Caco-2 (cell line): ENCODE data around the gene ZBTB38. TPM values are rescaled to one million over a fixed set of nuclear protein-coding genes. Genes with fewer than 3 reads are reported as not detected.

Source experiments
- BruUV-seq: library from RNA; stranded (reverse); fragments of 400-500 nt; replicated peaks from 2 replicates; lab custom pipeline; 2021; lab: Mats Ljungman, UMichigan
- CTCF ChIA-PET: fragments of 300-600 bp; sonication (Branson Sonifier 250); formaldehyde crosslinking; loops from one replicate; lab custom pipeline; 2022; ENCODE audit warnings: antibody characterized with exemption; lab: Charles Lee
- POLR2A ChIA-PET: fragments of 300-600 bp; sonication (Branson Sonifier 250); formaldehyde crosslinking; loops from one replicate; lab custom pipeline; 2022; ENCODE audit warnings: antibody characterized with exemption; lab: Charles Lee
- DNase-seq, 2 experiments: peaks; one replicate each; pipeline versions ENCODE4 v3.0.0 to v3.0.0-alpha.2; 2020 to 2022
- H3K27me3 ChIP-seq: replicated peaks from 2 replicates; pipeline ENCODE4 v1.6.0; 2011; ENCODE audit warnings: low read length; ENCODE audit not compliant: control insufficient read depth, insufficient read depth
- H3K36me3 ChIP-seq: 2 replicates; pipeline ENCODE4 v1.5.1; 2011; ENCODE audit warnings: low read length; ENCODE audit not compliant: control insufficient read depth, insufficient read depth
- H3K4me1 ChIP-seq: fragments of 250-450 bp; sonication (Bioruptor Pico); 2 replicates; pipeline ENCODE4 v1.5.1; 2020; ENCODE audit warnings: mild to moderate bottlenecking
- H3K4me3 ChIP-seq: 2 replicates; pipeline ENCODE4 v1.5.1; 2011; ENCODE audit warnings: low read depth, mild to moderate bottlenecking, control low read depth, low read length
- H3K9me3 ChIP-seq: fragments of 250-450 bp; sonication (Bioruptor Pico); 2 replicates; pipeline ENCODE4 v1.5.1; 2020; ENCODE audit warnings: mild to moderate bottlenecking, moderate library complexity
- H3K27ac Mint-ChIP-seq: one replicate; pipeline ENCODE4 v1.8.0; 2022; ENCODE audit warnings: mixed read lengths; ENCODE audit not compliant: unreplicated experiment
- H3K27me3 Mint-ChIP-seq: one replicate; pipeline ENCODE4 v1.8.0; 2022; ENCODE audit warnings: mixed read lengths; ENCODE audit not compliant: insufficient read depth, unreplicated experiment
- H3K36me3 Mint-ChIP-seq: one replicate; pipeline ENCODE4 v1.8.0; 2022; ENCODE audit warnings: mild to moderate bottlenecking, mixed read lengths; ENCODE audit not compliant: insufficient read depth, unreplicated experiment
- H3K4me1 Mint-ChIP-seq: one replicate; pipeline ENCODE4 v1.8.0; 2022; ENCODE audit warnings: low read depth, mixed read lengths; ENCODE audit not compliant: unreplicated experiment
- H3K4me3 Mint-ChIP-seq: one replicate; pipeline ENCODE4 v1.8.0; 2022; ENCODE audit warnings: mild to moderate bottlenecking, moderate library complexity, mixed read lengths; ENCODE audit not compliant: unreplicated experiment
- H3K9me3 Mint-ChIP-seq: one replicate; pipeline ENCODE4 v1.8.0; 2022; ENCODE audit warnings: mixed read lengths; ENCODE audit not compliant: unreplicated experiment
- intact Hi-C: fragments of 100-400 bp; cut with micrococcal nuclease; formaldehyde crosslinking; loops from one replicate; pipeline ENCODE4 v1.10.0; 2022; ENCODE audit not compliant: unreplicated experiment
- total RNA-seq: library from RNA; stranded (reverse); gene quantifications from 2 replicates; pipeline ENCODE4 v1.2.3, GENCODE V29; 2022
- TF ChIP-seq, protein P1 (sequence below), 2 experiments: fragments of 200-600 bp in 1 of 2; IDR thresholded peaks; 1 replicate in 1 of 2; 2 replicates in 1 of 2; pipeline versions ENCODE4 v1.5.1 to v1.8.0; 2011 to 2022; ENCODE audit warnings: antibody characterized with exemption in 1 of 2, control low read depth in 1 of 2, inconsistent platforms in 1 of 2, low read depth in 1 of 2, low read length in 1 of 2, mild to moderate bottlenecking in 1 of 2, moderate library complexity in 1 of 2; ENCODE audit not compliant: insufficient read depth in 1 of 2, severe bottlenecking in 1 of 2, unreplicated experiment in 1 of 2

Gene ZBTB38
- total RNA-seq, 1 experiment from 2014 or later: 74.1 TPM

DNA sequence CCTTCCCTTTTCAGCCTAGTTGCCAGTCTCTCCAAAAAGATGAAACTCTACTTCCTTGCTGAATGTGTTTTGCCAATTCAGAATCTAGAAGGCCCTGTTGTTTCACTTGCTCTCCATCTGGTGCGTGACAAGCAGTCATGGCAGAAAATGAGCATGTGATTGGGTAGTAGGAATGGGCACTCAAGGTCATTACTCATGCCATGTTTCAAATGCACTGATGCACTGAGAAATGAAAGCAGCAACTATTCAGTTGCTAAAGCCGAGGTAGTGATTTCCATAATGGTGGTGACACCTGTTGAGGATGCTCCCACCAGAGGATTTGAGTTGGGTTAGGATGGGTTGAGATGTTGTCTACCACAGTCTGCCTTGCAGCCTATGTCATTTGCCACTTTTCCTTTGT is 12.7 kb downstream of the ZBTB38 start:
- TF ChIP-seq, protein P1, sequence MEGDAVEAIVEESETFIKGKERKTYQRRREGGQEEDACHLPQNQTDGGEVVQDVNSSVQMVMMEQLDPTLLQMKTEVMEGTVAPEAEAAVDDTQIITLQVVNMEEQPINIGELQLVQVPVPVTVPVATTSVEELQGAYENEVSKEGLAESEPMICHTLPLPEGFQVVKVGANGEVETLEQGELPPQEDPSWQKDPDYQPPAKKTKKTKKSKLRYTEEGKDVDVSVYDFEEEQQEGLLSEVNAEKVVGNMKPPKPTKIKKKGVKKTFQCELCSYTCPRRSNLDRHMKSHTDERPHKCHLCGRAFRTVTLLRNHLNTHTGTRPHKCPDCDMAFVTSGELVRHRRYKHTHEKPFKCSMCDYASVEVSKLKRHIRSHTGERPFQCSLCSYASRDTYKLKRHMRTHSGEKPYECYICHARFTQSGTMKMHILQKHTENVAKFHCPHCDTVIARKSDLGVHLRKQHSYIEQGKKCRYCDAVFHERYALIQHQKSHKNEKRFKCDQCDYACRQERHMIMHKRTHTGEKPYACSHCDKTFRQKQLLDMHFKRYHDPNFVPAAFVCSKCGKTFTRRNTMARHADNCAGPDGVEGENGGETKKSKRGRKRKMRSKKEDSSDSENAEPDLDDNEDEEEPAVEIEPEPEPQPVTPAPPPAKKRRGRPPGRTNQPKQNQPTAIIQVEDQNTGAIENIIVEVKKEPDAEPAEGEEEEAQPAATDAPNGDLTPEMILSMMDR (IDR thresholded peaks at IDR 0.05; ENCODE audit: insufficient read depth in 1 of 2, low read depth in 1 of 2, low read length in 1 of 2, severe bottlenecking in 1 of 2, unreplicated experiment in 1 of 2): no peak
- no peak for DNase-seq
- Mint-ChIP-seq H3K36me3 (peaks cover 52% of the 10 kb centered on the region), H3K9me3 (no peaks in the 10 kb centered on the region), H3K4me3 (no peak overlapping the region), H3K27ac (no peak overlapping the region), H3K4me1 (peaks cover 8% of the 10 kb centered on the region), H3K27me3 (no peaks in the 10 kb centered on the region)
- no peak overlapping the region for H3K4me3 ChIP-seq
- BruUV-seq: no TSS peak
- peaks cover 2% of the 10 kb centered on the region; the same call in 1 of the 2 replicates for H3K36me3 ChIP-seq
- no peaks in the 10 kb centered on the region for H3K4me1 ChIP-seq
- H3K27me3 ChIP-seq: no peaks in the 10 kb centered on the region
- H3K9me3 ChIP-seq: no peaks in the 10 kb centered on the region
- ChIA-PET POLR2A (no interaction called here), CTCF (no interaction called here)
- intact Hi-C loops: no loop called here

DNA sequence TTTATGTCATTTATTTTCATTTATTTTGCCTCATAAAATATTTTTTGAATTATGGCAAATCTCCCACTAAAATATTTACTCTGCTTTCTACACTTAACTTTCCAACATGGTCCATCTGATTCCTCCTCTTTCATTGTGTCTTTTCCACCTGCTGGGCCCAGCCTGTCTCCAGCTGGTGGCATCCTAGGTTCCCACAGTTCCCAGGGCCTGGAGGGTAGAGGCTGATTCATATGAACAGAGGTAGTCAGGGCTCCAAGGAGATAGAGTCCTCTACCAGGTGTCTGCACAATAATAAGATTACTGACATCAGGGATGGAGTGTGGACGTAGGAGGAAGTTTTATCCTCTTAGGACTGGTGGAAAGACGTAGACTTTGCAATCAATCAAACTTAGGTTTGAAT is 14.3 kb downstream of the ZBTB38 start:
- no peaks in the 10 kb centered on the region for H3K4me1 ChIP-seq
- H3K36me3 Mint-ChIP-seq: peaks cover 50% of the 10 kb centered on the region
- H3K9me3 Mint-ChIP-seq: no peaks in the 10 kb centered on the region
- peaks cover 8% of the 10 kb centered on the region for H3K4me1 Mint-ChIP-seq
- BruUV-seq: no TSS peak
- no peak for DNase-seq
- H3K9me3 ChIP-seq: no peaks in the 10 kb centered on the region
- intact Hi-C loops: no loop called here
- no peak overlapping the region for H3K4me3 Mint-ChIP-seq
- no peaks in the 10 kb centered on the region for H3K27me3 ChIP-seq
- TF ChIP-seq, protein P1 (IDR thresholded peaks at IDR 0.05; ENCODE audit: insufficient read depth in 1 of 2, low read depth in 1 of 2, low read length in 1 of 2, severe bottlenecking in 1 of 2, unreplicated experiment in 1 of 2): no peak
- ChIA-PET POLR2A (no interaction called here), CTCF (no interaction called here)
- H3K4me3 ChIP-seq: no peak overlapping the region
- H3K27me3 Mint-ChIP-seq: no peaks in the 10 kb centered on the region
- no peak overlapping the region for H3K27ac Mint-ChIP-seq
- H3K36me3 ChIP-seq: peaks cover 2% of the 10 kb centered on the region; the same call in 1 of the 2 replicates

DNA sequence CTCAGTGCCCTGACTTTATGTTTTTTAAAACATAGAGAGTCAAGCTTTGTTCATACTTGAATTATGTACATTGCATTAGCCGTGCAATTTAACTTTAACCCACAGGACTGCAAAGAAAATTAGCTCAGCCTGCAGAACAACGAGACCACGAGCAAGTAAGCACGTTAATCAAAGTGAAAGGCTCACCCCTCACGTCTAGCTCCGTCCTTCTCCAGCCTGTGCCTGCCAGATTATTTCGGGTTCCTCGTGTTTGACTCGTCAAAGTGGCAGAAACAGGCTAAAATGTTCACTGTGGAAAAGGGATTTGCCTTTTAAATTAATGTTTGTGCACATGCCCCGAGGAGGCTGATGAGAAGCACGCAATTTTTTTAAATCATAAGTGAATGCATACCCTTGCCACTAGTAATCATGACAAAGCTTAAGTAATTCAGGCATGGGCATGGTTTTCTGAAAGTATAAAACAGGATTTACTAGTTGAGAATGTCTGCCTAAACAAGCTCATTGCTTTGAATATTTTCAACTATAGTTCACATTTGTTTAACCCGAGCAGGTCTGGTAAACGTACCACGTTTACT is 15.3 kb downstream of the ZBTB38 start:
- TF ChIP-seq, protein P1 (IDR thresholded peaks at IDR 0.05; ENCODE audit: insufficient read depth in 1 of 2, low read depth in 1 of 2, low read length in 1 of 2, severe bottlenecking in 1 of 2, unreplicated experiment in 1 of 2): no peak
- BruUV-seq: no TSS peak
- Mint-ChIP-seq H3K4me1 (peaks cover 8% of the 10 kb centered on the region), H3K27ac (no peak overlapping the region), H3K27me3 (no peaks in the 10 kb centered on the region), H3K4me3 (no peak overlapping the region), H3K36me3 (peaks cover 41% of the 10 kb centered on the region), H3K9me3 (no peaks in the 10 kb centered on the region)
- Histone ChIP-seq H3K27me3 (no peaks in the 10 kb centered on the region), H3K4me3 (no peak overlapping the region), H3K9me3 (no peaks in the 10 kb centered on the region), H3K36me3 (peaks cover 2% of the 10 kb centered on the region; the same call in 1 of the 2 replicates), H3K4me1 (no peaks in the 10 kb centered on the region)
- POLR2A ChIA-PET: no interaction called here
- DNase-seq: no peak
- CTCF ChIA-PET: no interaction called here
- intact Hi-C loops: no loop called here
